HepG2 (cell line): Measurements from ENCODE around the gene RCOR1. TPM values are rescaled to one million over a fixed set of nuclear protein-coding genes. Genes with fewer than 3 reads are reported as not detected.

Experiments
- DR1 ChIP-seq: sonication (generic); formaldehyde crosslinking; IDR thresholded peaks from 2 replicates; pipeline ENCODE4 v1.8.0; 2021; ENCODE audit warnings: mild to moderate bottlenecking, missing genetic modification reagents, inconsistent platforms
- GLMP ChIP-seq: sonication (generic); formaldehyde crosslinking; IDR thresholded peaks from 2 replicates; pipeline ENCODE4 v1.9.0; 2021; ENCODE audit warnings: missing genetic modification reagents, mild to moderate bottlenecking, borderline replicate concordance
- KDM6A ChIP-seq: IDR thresholded peaks from 2 replicates; pipeline ENCODE4 v1.6.1; 2016; ENCODE audit warnings: low read depth
- MTF1 ChIP-seq: sonication (generic); formaldehyde crosslinking; IDR thresholded peaks from 2 replicates; pipeline ENCODE4 v1.5.0; 2020; ENCODE audit warnings: missing genetic modification reagents
- NFATC3 ChIP-seq: sonication (generic); formaldehyde crosslinking; IDR thresholded peaks from 2 replicates; pipeline ENCODE4 v1.5.1; 2020; ENCODE audit warnings: mild to moderate bottlenecking, missing genetic modification reagents
- PHF5A ChIP-seq: IDR thresholded peaks from one replicate; pipeline ENCODE4 v1.6.1; 2018; ENCODE audit warnings: low read depth, missing genetic modification reagents; ENCODE audit not compliant: unreplicated experiment
- RXRB ChIP-seq: IDR thresholded peaks from 2 replicates; pipeline ENCODE4 v1.6.1; 2016; ENCODE audit warnings: borderline replicate concordance, missing genetic modification reagents, missing compliant biosample characterization
- SMAD1 ChIP-seq: sonication (generic); formaldehyde crosslinking; IDR thresholded peaks from 2 replicates; pipeline ENCODE4 v1.4.0; 2020; ENCODE audit warnings: missing genetic modification reagents, low read depth, mild to moderate bottlenecking, borderline replicate concordance
- STAT5B ChIP-seq: sonication (generic); formaldehyde crosslinking; IDR thresholded peaks from 2 replicates; pipeline ENCODE4 v1.4.0; 2020; ENCODE audit warnings: missing genetic modification reagents
- ZNF33B ChIP-seq: sonication (generic); formaldehyde crosslinking; IDR thresholded peaks from 2 replicates; pipeline ENCODE4 v1.5.1; 2020; ENCODE audit warnings: mild to moderate bottlenecking, missing genetic modification reagents
- ZNF567 ChIP-seq: sonication (generic); formaldehyde crosslinking; IDR thresholded peaks from 2 replicates; pipeline ENCODE4 v1.8.1; 2023; ENCODE audit warnings: mild to moderate bottlenecking, missing genetic modification reagents, borderline replicate concordance
- polyA plus RNA-seq, 8 experiments: library from polyadenylated mRNA; depleted of rRNA in 3 of 8; stranded (reverse) in 7 of 8; unstranded in 1 of 8; fragments of >200 nt; fragmentation: Illumina TruSeq in 4 of 8; extraction: Trizol in 4 of 8; gene quantifications; 2 replicates each; pipeline versions ENCODE4 v1.2.1 to v1.2.3, GENCODE V29; 2011 to 2016; ENCODE audit warnings: low read depth in 4 of 8, missing spikeins in 1 of 8, mixed read lengths in 1 of 8; ENCODE audit not compliant: insufficient read depth in 1 of 8
- total RNA-seq, 5 experiments: library from RNA; depleted of rRNA; stranded (reverse); fragments of >200 nt; fragmentation: Illumina TruSeq; extraction: Trizol; gene quantifications; 2 replicates each; pipeline ENCODE4 v1.2.3, GENCODE V29; 2016; ENCODE audit warnings: low read depth in 1 of 5
- TF ChIP-seq, protein P1 (sequence below): sonication (generic); formaldehyde crosslinking; IDR thresholded peaks from 2 replicates; pipeline ENCODE4 v1.4.0; 2020; ENCODE audit warnings: mild to moderate bottlenecking, missing genetic modification reagents
- TF ChIP-seq, protein P2 (sequence below): sonication (generic); formaldehyde crosslinking; IDR thresholded peaks from 2 replicates; pipeline ENCODE4 v1.5.0; 2020; ENCODE audit warnings: mild to moderate bottlenecking, missing genetic modification reagents, borderline replicate concordance
- TF ChIP-seq, protein P3 (sequence below): sonication (generic); formaldehyde crosslinking; IDR thresholded peaks from 2 replicates; pipeline ENCODE4 v1.5.0; 2020; ENCODE audit warnings: missing genetic modification reagents, mild to moderate bottlenecking, borderline replicate concordance

RCOR1 gene
- total and polyA plus RNA-seq, 2 of the 13 experiments (the other 11 are each of a cell fraction or from before 2014, with no cell fraction given), result 10.2 to 11.1 TPM

DNA sequence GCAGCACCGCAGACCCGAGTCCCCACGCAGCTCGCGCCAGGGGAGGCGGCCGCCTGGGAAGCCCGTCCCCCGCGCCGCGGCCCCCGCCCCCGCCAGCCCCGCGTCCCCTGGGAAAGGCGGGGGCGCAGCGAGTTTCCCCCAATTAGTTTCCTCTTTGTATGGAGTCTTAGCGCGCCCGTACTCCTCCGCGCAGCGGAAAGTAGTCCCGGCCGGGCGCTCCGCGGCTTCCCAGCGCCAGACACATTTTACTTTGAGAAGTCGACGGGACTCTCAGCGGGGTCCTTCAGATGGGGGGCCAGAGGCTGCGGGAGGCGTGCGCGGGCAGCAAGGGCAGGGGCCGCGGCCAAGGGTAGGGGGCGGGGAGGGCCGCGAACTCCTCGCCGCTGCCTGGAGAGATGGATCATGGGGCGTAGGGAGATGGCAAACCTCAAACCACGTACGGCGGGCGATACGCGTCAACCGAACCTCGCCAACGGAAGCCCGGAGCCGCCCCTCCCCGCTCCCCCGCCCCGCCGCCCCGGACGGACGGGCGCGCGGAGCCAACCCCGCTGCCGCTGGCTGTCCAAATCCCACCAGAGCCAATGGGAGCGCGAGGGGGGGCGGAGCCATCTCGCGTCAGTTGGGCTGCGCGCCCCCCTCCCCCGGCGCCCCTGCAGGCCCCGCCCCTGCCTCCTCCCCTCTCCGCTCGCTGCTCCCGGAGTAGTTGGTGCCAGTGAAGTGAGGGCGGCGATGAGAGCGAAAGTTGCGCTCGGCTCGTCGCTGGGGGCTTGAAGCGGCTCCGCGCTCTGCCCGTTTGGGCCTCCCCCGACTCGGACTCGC is at the start of gene RCOR1 (continued):
- TF ChIP-seq RXRB (CRISPR knock-in tag) (no peak), NFATC3 (CRISPR knock-in tag) (no peak), ZNF567 (CRISPR knock-in tag) (no peak), KDM6A (CRISPR knock-in tag) (no peak), SMAD1 (no peak), MTF1 (CRISPR knock-in tag) (no peak), ZNF33B (CRISPR knock-in tag) (no peak), DR1 (CRISPR knock-in tag) (no peak; the same call in 1 of the 2 replicates), PHF5A (CRISPR knock-in tag) (no peak), STAT5B (no peak), GLMP (CRISPR knock-in tag) (no peak)
- TF ChIP-seq, protein P1, sequence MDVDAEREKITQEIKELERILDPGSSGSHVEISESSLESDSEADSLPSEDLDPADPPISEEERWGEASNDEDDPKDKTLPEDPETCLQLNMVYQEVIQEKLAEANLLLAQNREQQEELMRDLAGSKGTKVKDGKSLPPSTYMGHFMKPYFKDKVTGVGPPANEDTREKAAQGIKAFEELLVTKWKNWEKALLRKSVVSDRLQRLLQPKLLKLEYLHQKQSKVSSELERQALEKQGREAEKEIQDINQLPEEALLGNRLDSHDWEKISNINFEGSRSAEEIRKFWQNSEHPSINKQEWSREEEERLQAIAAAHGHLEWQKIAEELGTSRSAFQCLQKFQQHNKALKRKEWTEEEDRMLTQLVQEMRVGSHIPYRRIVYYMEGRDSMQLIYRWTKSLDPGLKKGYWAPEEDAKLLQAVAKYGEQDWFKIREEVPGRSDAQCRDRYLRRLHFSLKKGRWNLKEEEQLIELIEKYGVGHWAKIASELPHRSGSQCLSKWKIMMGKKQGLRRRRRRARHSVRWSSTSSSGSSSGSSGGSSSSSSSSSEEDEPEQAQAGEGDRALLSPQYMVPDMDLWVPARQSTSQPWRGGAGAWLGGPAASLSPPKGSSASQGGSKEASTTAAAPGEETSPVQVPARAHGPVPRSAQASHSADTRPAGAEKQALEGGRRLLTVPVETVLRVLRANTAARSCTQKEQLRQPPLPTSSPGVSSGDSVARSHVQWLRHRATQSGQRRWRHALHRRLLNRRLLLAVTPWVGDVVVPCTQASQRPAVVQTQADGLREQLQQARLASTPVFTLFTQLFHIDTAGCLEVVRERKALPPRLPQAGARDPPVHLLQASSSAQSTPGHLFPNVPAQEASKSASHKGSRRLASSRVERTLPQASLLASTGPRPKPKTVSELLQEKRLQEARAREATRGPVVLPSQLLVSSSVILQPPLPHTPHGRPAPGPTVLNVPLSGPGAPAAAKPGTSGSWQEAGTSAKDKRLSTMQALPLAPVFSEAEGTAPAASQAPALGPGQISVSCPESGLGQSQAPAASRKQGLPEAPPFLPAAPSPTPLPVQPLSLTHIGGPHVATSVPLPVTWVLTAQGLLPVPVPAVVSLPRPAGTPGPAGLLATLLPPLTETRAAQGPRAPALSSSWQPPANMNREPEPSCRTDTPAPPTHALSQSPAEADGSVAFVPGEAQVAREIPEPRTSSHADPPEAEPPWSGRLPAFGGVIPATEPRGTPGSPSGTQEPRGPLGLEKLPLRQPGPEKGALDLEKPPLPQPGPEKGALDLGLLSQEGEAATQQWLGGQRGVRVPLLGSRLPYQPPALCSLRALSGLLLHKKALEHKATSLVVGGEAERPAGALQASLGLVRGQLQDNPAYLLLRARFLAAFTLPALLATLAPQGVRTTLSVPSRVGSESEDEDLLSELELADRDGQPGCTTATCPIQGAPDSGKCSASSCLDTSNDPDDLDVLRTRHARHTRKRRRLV, result no peak
- TF ChIP-seq, protein P2, sequence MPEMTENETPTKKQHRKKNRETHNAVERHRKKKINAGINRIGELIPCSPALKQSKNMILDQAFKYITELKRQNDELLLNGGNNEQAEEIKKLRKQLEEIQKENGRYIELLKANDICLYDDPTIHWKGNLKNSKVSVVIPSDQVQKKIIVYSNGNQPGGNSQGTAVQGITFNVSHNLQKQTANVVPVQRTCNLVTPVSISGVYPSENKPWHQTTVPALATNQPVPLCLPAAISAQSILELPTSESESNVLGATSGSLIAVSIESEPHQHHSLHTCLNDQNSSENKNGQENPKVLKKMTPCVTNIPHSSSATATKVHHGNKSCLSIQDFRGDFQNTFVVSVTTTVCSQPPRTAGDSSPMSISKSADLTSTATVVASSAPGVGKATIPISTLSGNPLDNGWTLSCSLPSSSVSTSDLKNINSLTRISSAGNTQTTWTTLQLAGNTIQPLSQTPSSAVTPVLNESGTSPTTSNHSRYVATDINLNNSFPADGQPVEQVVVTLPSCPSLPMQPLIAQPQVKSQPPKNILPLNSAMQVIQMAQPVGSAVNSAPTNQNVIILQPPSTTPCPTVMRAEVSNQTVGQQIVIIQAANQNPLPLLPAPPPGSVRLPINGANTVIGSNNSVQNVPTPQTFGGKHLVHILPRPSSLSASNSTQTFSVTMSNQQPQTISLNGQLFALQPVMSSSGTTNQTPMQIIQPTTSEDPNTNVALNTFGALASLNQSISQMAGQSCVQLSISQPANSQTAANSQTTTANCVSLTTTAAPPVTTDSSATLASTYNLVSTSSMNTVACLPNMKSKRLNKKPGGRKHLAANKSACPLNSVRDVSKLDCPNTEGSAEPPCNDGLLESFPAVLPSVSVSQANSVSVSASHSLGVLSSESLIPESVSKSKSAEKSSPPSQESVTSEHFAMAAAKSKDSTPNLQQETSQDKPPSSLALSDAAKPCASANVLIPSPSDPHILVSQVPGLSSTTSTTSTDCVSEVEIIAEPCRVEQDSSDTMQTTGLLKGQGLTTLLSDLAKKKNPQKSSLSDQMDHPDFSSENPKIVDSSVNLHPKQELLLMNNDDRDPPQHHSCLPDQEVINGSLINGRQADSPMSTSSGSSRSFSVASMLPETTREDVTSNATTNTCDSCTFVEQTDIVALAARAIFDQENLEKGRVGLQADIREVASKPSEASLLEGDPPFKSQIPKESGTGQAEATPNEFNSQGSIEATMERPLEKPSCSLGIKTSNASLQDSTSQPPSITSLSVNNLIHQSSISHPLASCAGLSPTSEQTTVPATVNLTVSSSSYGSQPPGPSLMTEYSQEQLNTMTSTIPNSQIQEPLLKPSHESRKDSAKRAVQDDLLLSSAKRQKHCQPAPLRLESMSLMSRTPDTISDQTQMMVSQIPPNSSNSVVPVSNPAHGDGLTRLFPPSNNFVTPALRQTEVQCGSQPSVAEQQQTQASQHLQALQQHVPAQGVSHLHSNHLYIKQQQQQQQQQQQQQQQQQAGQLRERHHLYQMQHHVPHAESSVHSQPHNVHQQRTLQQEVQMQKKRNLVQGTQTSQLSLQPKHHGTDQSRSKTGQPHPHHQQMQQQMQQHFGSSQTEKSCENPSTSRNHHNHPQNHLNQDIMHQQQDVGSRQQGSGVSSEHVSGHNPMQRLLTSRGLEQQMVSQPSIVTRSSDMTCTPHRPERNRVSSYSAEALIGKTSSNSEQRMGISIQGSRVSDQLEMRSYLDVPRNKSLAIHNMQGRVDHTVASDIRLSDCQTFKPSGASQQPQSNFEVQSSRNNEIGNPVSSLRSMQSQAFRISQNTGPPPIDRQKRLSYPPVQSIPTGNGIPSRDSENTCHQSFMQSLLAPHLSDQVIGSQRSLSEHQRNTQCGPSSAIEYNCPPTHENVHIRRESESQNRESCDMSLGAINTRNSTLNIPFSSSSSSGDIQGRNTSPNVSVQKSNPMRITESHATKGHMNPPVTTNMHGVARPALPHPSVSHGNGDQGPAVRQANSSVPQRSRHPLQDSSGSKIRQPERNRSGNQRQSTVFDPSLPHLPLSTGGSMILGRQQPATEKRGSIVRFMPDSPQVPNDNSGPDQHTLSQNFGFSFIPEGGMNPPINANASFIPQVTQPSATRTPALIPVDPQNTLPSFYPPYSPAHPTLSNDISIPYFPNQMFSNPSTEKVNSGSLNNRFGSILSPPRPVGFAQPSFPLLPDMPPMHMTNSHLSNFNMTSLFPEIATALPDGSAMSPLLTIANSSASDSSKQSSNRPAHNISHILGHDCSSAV (CRISPR knock-in tag), result no peak
- TF ChIP-seq, protein P3, sequence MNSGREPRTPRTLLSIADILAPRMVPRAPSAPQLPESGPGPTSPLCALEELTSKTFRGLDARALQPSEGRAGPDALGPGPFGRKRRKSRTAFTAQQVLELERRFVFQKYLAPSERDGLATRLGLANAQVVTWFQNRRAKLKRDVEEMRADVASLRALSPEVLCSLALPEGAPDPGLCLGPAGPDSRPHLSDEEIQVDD (CRISPR knock-in tag), result no peak
